Thyroid gland (tissue), 4 donors: ENCODE data around the gene XRCC3. TPM values are rescaled to one million over a fixed set of nuclear protein-coding genes. Genes with fewer than 3 reads are reported as not detected.

Source experiments
- DNase-seq, 2 donors: peaks; one replicate each; pipeline ENCODE4 v3.0.0-alpha.2; 2019
- H3K27ac ChIP-seq, 3 donors: fragments of 200-600 bp; sonication (generic); 1 replicate in 2 of 3; 2 replicates in 1 of 3; pipeline ENCODE4 v1.5.1; 2016 to 2019; ENCODE audit warnings: mild to moderate bottlenecking in 1 of 3, moderate library complexity in 1 of 3
- H3K27me3 ChIP-seq: fragments of 200-600 bp; sonication (generic); one replicate; pipeline ENCODE4 v1.5.1; 2019
- H3K36me3 ChIP-seq, 2 donors: fragments of 200-600 bp; sonication (generic); one replicate each; pipeline ENCODE4 v1.5.1; 2016 to 2019
- H3K4me1 ChIP-seq, 2 donors: fragments of 200-600 bp; sonication (generic); one replicate each; pipeline ENCODE4 v1.5.1; 2017 to 2019
- H3K4me3 ChIP-seq, 3 donors: fragments of 200-600 bp; sonication (generic); replicated peaks in 1 of 3; 1 replicate in 2 of 3; 2 replicates in 1 of 3; pipeline ENCODE4 v1.5.1; 2016; ENCODE audit warnings: mild to moderate bottlenecking in 1 of 3
- H3K9me3 ChIP-seq: fragments of 200-600 bp; sonication (generic); one replicate; pipeline ENCODE4 v1.5.1; 2017
- POLR2A ChIP-seq, 2 donors: fragments of 450-650 bp; IDR thresholded peaks; one replicate each; pipeline ENCODE4 v1.6.1; 2017; ENCODE audit warnings: antibody characterized with exemption in 2 of 2, mild to moderate bottlenecking in 2 of 2, moderate library complexity in 1 of 2
- WGBS, 2 donors: methylation state at CpG; one replicate each; pipeline ENCODE4 v1.1.5; 2017; 5-methylcytosine and 5-hydroxymethylcytosine counted together
- intact Hi-C: fragments of 100-400 bp; cut with DNase I; formaldehyde crosslinking; loops from one replicate; pipeline ENCODE4 v1.15.1; 2023
- total RNA-seq, 4 donors: library from RNA; depleted of rRNA; stranded (reverse); fragments of >200 nt; gene quantifications; one replicate each; pipeline ENCODE4 v1.2.3, GENCODE V29; 2016
- TF ChIP-seq, protein P1 (sequence below), 6 experiments: fragments of 200-600 bp in 3 of 6; fragments of 450-650 bp in 3 of 6; sonication (generic) in 3 of 6; IDR thresholded peaks; one replicate each; pipeline ENCODE4 v1.5.1; 2016 to 2019; ENCODE audit warnings: antibody characterized with exemption in 6 of 6, mild to moderate bottlenecking in 2 of 6, inconsistent platforms in 1 of 6, moderate library complexity in 1 of 6

The XRCC3 gene
- total RNA-seq, 4 donors from 2014 or later: 3.3 to 15.7 (median 7.9) TPM

DNA sequence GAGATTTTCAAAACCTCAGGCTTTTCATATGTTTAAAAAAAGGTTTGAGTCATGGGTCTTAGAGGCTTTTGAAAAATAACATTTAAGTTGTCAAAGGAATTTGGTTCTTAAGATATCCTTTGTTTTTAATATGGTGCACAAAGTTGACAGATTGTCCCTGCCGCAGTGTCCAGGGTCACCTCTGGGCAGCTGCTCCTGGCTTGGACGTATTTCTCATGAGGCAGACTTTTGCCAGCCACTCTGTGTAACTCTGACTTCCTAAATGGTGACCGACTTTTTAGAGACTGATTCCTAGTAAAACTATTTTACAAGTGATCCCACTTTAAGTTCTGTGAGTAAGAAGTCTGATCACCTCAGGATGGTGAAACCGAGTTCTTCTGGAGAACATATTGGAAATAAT is 27.5 kb downstream of the XRCC3 start:
- TF ChIP-seq POLR2A (IDR thresholded peaks at IDR 0.05): no peak
- TF ChIP-seq, protein P1, sequence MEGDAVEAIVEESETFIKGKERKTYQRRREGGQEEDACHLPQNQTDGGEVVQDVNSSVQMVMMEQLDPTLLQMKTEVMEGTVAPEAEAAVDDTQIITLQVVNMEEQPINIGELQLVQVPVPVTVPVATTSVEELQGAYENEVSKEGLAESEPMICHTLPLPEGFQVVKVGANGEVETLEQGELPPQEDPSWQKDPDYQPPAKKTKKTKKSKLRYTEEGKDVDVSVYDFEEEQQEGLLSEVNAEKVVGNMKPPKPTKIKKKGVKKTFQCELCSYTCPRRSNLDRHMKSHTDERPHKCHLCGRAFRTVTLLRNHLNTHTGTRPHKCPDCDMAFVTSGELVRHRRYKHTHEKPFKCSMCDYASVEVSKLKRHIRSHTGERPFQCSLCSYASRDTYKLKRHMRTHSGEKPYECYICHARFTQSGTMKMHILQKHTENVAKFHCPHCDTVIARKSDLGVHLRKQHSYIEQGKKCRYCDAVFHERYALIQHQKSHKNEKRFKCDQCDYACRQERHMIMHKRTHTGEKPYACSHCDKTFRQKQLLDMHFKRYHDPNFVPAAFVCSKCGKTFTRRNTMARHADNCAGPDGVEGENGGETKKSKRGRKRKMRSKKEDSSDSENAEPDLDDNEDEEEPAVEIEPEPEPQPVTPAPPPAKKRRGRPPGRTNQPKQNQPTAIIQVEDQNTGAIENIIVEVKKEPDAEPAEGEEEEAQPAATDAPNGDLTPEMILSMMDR (IDR thresholded peaks at IDR 0.05): no peak
- intact Hi-C loops: no loop called here
- H3K27ac ChIP-seq: no peak overlapping the region
- no peak overlapping the region for H3K4me3 ChIP-seq
- DNase-seq: no peak
- H3K27me3 ChIP-seq: no peaks in the 10 kb centered on the region
- H3K9me3 ChIP-seq: no peaks in the 10 kb centered on the region
- H3K4me1 ChIP-seq: peaks cover 22 to 26% of the 10 kb centered on the region in 2 donors
- 91 to 93% methylated on average over 4 of the region's 4 CpGs for WGBS, 2 donors
- peaks cover 37 to 39% of the 10 kb centered on the region in 2 donors for H3K36me3 ChIP-seq

DNA sequence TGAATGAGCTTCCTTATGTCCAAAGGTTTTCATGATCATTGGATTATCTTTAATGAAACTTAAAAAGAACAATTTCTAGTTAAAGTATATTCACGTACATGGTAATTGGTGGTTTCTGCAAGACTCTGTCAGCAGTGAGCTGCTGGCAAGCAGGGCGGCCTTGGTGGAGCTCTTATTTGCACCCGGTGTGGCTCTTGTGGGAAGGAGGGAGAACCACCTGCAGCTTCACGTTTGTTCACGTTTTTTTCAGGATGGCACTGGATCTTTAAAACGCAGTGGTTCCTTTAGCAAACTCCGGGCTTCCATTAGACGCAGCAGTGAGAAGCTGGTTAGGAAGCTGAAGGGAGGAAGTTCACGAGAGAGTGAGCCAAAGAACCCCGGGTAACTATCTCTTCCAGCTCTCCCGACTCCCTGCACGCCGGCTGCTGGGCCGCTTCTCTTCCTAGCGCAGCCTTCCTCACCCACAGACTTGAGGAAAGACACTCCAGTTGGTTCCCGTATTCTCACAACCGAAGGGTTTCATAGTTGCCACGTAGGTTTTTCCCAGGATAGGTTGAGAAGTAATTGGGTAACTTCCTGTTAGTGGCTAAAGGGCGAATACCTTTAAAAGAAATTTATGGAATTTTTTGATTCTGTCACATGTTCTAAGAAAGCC is 28.3 kb downstream of the XRCC3 start:
- Histone ChIP-seq H3K9me3 (no peaks in the 10 kb centered on the region), H3K36me3 (peaks cover 39 to 40% of the 10 kb centered on the region in 2 donors), H3K27me3 (no peaks in the 10 kb centered on the region), H3K27ac (peak overlapping the region in 1 of 3 donors; percentile 30), H3K4me3 (no peak overlapping the region), H3K4me1 (peaks cover 22 to 26% of the 10 kb centered on the region in 2 donors)
- intact Hi-C loops: no loop called here
- 84 to 89% methylated on average over 19 of the region's 19 CpGs for WGBS, 2 donors
- no peak for DNase-seq
- TF ChIP-seq, protein P1 (IDR thresholded peaks at IDR 0.05): no peak
- no peak for TF ChIP-seq POLR2A (IDR thresholded peaks at IDR 0.05)

DNA sequence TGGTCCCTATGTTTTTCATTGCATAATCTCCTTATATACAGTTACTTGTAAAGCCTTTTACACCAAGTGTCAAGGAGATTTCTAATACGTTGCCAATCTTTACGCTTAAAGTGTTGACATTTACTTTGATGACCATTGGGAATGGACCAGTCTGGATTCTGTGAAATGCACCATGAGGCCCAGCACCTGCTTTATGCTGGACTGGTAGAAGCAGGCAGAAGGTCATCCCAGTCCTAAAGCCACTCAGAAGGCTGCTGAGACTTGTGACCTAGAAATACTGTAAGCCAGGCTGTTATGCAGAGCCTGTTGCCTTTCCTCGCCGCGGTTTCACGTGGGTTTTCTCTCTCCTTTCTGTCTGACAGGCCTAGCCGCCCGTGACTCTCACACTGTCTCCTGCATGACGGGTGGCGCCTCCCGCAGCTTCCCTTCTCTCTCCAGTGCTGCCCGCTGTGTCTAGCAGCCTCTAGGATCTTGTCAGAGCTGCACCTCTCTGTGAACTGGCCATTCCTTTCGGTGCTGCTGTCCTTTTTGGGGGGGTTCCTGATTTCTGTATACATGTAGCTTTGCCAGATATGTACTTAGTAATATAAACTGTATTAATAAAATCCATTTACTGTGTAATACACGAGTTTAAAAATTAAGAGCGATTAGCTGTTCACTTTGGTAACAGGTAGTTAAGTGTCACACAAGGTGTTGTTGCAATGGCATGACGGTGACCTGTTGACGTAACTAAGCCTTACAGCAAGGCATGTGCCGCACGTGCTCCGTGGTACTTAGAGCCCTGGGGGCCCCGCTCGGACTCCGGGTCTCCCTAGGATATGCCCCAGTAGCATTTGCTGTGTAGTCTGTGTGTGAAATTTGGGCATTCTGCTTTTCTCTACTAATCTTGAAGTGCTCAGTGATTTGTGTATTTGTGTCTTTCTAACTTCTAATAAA is 29.7 kb downstream of the XRCC3 start:
- peaks cover 14 to 18% of the 10 kb centered on the region in 2 donors for H3K4me1 ChIP-seq
- DNase-seq: no peak
- H3K36me3 ChIP-seq: peaks cover 53 to 54% of the 10 kb centered on the region in 2 donors
- H3K9me3 ChIP-seq: no peaks in the 10 kb centered on the region
- intact Hi-C loops: no loop called here
- TF ChIP-seq POLR2A (IDR thresholded peaks at IDR 0.05): no peak
- TF ChIP-seq, protein P1 (IDR thresholded peaks at IDR 0.05): no peak
- H3K4me3 ChIP-seq: no peak overlapping the region
- H3K27ac ChIP-seq: no peak overlapping the region
- 93 to 95% methylated on average over 23 of the region's 23 CpGs for WGBS, 2 donors
- H3K27me3 ChIP-seq: no peaks in the 10 kb centered on the region

- intact Hi-C loops: no loop called here
- Histone ChIP-seq H3K4me1 (peaks cover 10 to 11% of the 10 kb centered on the region in 2 donors), H3K4me3 (no peak overlapping the region), H3K27me3 (no peaks in the 10 kb centered on the region), H3K27ac (no peak overlapping the region), H3K9me3 (no peaks in the 10 kb centered on the region), H3K36me3 (peaks cover 59 to 60% of the 10 kb centered on the region in 2 donors)
- no peak for DNase-seq
- 95 to 96% methylated on average over 15 of the region's 15 CpGs for WGBS, 2 donors
- TF ChIP-seq, protein P1 (IDR thresholded peaks at IDR 0.05): no peak
- TF ChIP-seq POLR2A (IDR thresholded peaks at IDR 0.05): no peak
These were observed 30.4 kb downstream of the XRCC3 start for GRCh38 chr14:103684871-103685270.
